H1 (cell line): Measurements from ENCODE around the gene SLC6A7. TPM values are rescaled to one million over a fixed set of nuclear protein-coding genes. Genes with fewer than 3 reads are reported as not detected.

Experiments used
- CTCF ChIA-PET: fragments of 300-600 bp; sonication (Branson Sonifier 250); formaldehyde crosslinking; loops from one replicate; lab custom pipeline; 2021; ENCODE audit not compliant: partially characterized antibody; lab: Charles Lee
- POLR2A ChIA-PET: fragments of 300-600 bp; sonication (Branson Sonifier 250); formaldehyde crosslinking; loops from one replicate; lab custom pipeline; 2021; ENCODE audit warnings: inconsistent platforms; ENCODE audit not compliant: partially characterized antibody; lab: Charles Lee
- DNase-seq, 2 experiments: peaks; one replicate each; pipeline versions ENCODE4 v3.0.0 to v3.0.0-alpha.2; 2010 to 2022; ENCODE audit warnings: low spot score in 2 of 2, low read depth in 1 of 2, mixed read lengths in 1 of 2
- FAIRE-seq: peaks from 2 replicates; lab custom pipeline; 2011; peaks lifted over from hg19 to GRCh38; lab: Jason Lieb, UNC
- H2AFZ ChIP-seq: 2 replicates; pipeline ENCODE4 v1.8.1; 2012; ENCODE audit warnings: low read length, inconsistent platforms
- H2AK5ac ChIP-seq: 2 replicates; pipeline ENCODE4 v1.6.1; 2013; ENCODE audit warnings: low read depth, low read length
- H2BK120ac ChIP-seq: replicated peaks from 2 replicates; pipeline ENCODE3; 2013; ENCODE audit warnings: low read depth, low read length, inconsistent platforms
- H2BK12ac ChIP-seq: 2 replicates; pipeline ENCODE4 v1.6.1; 2013; ENCODE audit warnings: low read depth, low read length
- H2BK15ac ChIP-seq: 2 replicates; pipeline ENCODE4 v1.6.1; 2013; ENCODE audit warnings: low read length
- H2BK20ac ChIP-seq: 2 replicates; pipeline ENCODE4 v1.6.1; 2013; ENCODE audit warnings: low read length
- H2BK5ac ChIP-seq: 2 replicates; pipeline ENCODE4 v1.6.1; 2013; ENCODE audit warnings: low read depth, low read length
- H3K14ac ChIP-seq: 2 replicates; pipeline ENCODE4 v1.6.1; 2013; ENCODE audit warnings: inconsistent platforms; ENCODE audit not compliant: insufficient read length
- H3K18ac ChIP-seq: 2 replicates; pipeline ENCODE4 v1.6.1; 2013; ENCODE audit warnings: low read length; ENCODE audit errors: extremely low read depth
- H3K23ac ChIP-seq: 2 replicates; pipeline ENCODE4 v1.6.1; 2013; ENCODE audit warnings: inconsistent platforms; ENCODE audit not compliant: insufficient read length
- H3K23me2 ChIP-seq: 2 replicates; pipeline ENCODE4 v1.6.1; 2013; ENCODE audit warnings: low read depth, low read length
- H3K27ac ChIP-seq: 2 replicates; pipeline ENCODE4 v1.6.1; 2011; ENCODE audit warnings: low read depth, low read length, inconsistent platforms
- H3K27me3 ChIP-seq, 4 experiments: replicated peaks in 1 of 4; 1 replicate in 1 of 4; 2 replicates in 3 of 4; pipeline versions ENCODE4 v1.6.1 to v1.8.1; 2011 to 2013; ENCODE audit warnings: low read length in 3 of 4, mild to moderate bottlenecking in 3 of 4, inconsistent platforms in 2 of 4, mixed read lengths in 2 of 4, moderate library complexity in 1 of 4; ENCODE audit not compliant: control insufficient read depth in 3 of 4, insufficient read depth in 3 of 4; ENCODE audit errors: extremely low read depth in 1 of 4
- H3K36me3 ChIP-seq, 4 experiments: 2 replicates each; pipeline versions ENCODE4 v1.6.1 to v1.8.1; 2011 to 2013; ENCODE audit warnings: mild to moderate bottlenecking in 4 of 4, low read length in 3 of 4, moderate library complexity in 2 of 4, control low read depth in 1 of 4, inconsistent platforms in 1 of 4; ENCODE audit not compliant: insufficient read depth in 4 of 4, control insufficient read depth in 2 of 4
- H3K4ac ChIP-seq: replicated peaks from 2 replicates; pipeline ENCODE3; 2013; ENCODE audit warnings: low read length, low read depth, mixed read lengths, inconsistent platforms; ENCODE audit not compliant: insufficient read length
- H3K4me1 ChIP-seq, 4 experiments: replicated peaks in 1 of 4; 1 replicate in 1 of 4; 2 replicates in 3 of 4; pipeline versions ENCODE4 v1.6.1 to v1.8.1; 2011 to 2013; ENCODE audit warnings: low read length in 3 of 4, inconsistent platforms in 2 of 4, mixed read lengths in 1 of 4; ENCODE audit not compliant: insufficient read depth in 4 of 4, control insufficient read depth in 3 of 4
- H3K4me2 ChIP-seq, 2 experiments: 2 replicates each; pipeline versions ENCODE4 v1.6.1 to v1.8.1; 2011 to 2013; ENCODE audit warnings: low read depth in 2 of 2, low read length in 2 of 2, control low read depth in 1 of 2, inconsistent platforms in 1 of 2, mild to moderate bottlenecking in 1 of 2; ENCODE audit not compliant: insufficient read depth in 1 of 2
- H3K4me3 ChIP-seq, 4 experiments: fragments of 200-600, 300-600 bp in 1 of 4; sonication (generic), shearing (Covaris generic), sonication (Bioruptor Twin) in 1 of 4; 2 replicates each; pipeline versions ENCODE4 v1.5.1 to v1.8.1; 2011 to 2016; ENCODE audit warnings: low read length in 4 of 4, low read depth in 3 of 4, control low read depth in 2 of 4, inconsistent platforms in 2 of 4, mild to moderate bottlenecking in 2 of 4, mixed read lengths in 1 of 4, moderate library complexity in 1 of 4; ENCODE audit not compliant: insufficient read depth in 2 of 4; ENCODE audit errors: extremely low read depth in 1 of 4
- H3K56ac ChIP-seq: replicated peaks from 2 replicates; pipeline ENCODE3; 2013; ENCODE audit warnings: low read depth, mild to moderate bottlenecking, mixed read lengths, low read length, inconsistent platforms; ENCODE audit not compliant: insufficient read length
- H3K79me1 ChIP-seq: 2 replicates; pipeline ENCODE4 v1.6.1; 2013; ENCODE audit warnings: low read depth, low read length, control low read depth
- H3K79me2 ChIP-seq, 2 experiments: 2 replicates each; pipeline versions ENCODE4 v1.6.1 to v1.8.1; 2012 to 2013; ENCODE audit warnings: low read length in 2 of 2, mild to moderate bottlenecking in 2 of 2, inconsistent platforms in 1 of 2; ENCODE audit not compliant: insufficient read depth in 2 of 2, control insufficient read depth in 1 of 2
- H3K9ac ChIP-seq, 4 experiments: replicated peaks in 1 of 4; 1 replicate in 1 of 4; 2 replicates in 3 of 4; pipeline versions ENCODE4 v1.6.1 to v1.8.1; 2011 to 2013; ENCODE audit warnings: low read depth in 3 of 4, low read length in 3 of 4, control low read depth in 2 of 4, mild to moderate bottlenecking in 2 of 4, moderate library complexity in 2 of 4, inconsistent platforms in 1 of 4; ENCODE audit errors: extremely low read depth in 1 of 4
- H3K9me3 ChIP-seq, 2 experiments: 2 replicates each; pipeline versions ENCODE4 v1.6.1 to v1.8.1; 2012 to 2013; ENCODE audit warnings: mild to moderate bottlenecking in 2 of 2, moderate library complexity in 2 of 2, control low read depth in 1 of 2, inconsistent platforms in 1 of 2, low read depth in 1 of 2, low read length in 1 of 2, mixed read lengths in 1 of 2; ENCODE audit not compliant: insufficient read depth in 2 of 2
- H4K20me1 ChIP-seq, 2 experiments: replicated peaks in 1 of 2; 2 replicates each; pipeline versions ENCODE3 to v1.8.1; 2011 to 2013; ENCODE audit warnings: inconsistent platforms in 2 of 2, low read length in 2 of 2, mild to moderate bottlenecking in 1 of 2; ENCODE audit not compliant: insufficient read depth in 2 of 2, control insufficient read depth in 1 of 2
- H4K5ac ChIP-seq: 2 replicates; pipeline ENCODE4 v1.6.1; 2013; ENCODE audit warnings: low read length, low read depth, mixed read lengths, inconsistent platforms; ENCODE audit not compliant: insufficient read length
- H4K8ac ChIP-seq: 2 replicates; pipeline ENCODE4 v1.8.0; 2013; ENCODE audit warnings: mild to moderate bottlenecking, moderate library complexity, low read length, inconsistent platforms; ENCODE audit not compliant: insufficient read depth; ENCODE audit errors: extremely low read depth
- H4K91ac ChIP-seq: replicated peaks from 2 replicates; pipeline ENCODE3; 2013; ENCODE audit warnings: low read length, mixed read lengths, inconsistent platforms; ENCODE audit not compliant: insufficient read length
- EP300 ChIP-seq, 2 experiments: IDR thresholded peaks; 1 replicate in 1 of 2; 2 replicates in 1 of 2; pipeline ENCODE4 v1.6.1; 2011 to 2012; ENCODE audit warnings: low read depth in 2 of 2, low read length in 2 of 2, mild to moderate bottlenecking in 2 of 2, borderline replicate concordance in 1 of 2, inconsistent platforms in 1 of 2, moderate library complexity in 1 of 2
- GTF2F1 ChIP-seq: IDR thresholded peaks from 2 replicates; pipeline ENCODE4 v1.6.1; 2012; ENCODE audit warnings: low read depth, low read length, improper control_type of control experiment, borderline replicate concordance
- KDM1A ChIP-seq: fragments of 200-600, 300-600 bp; sonication (generic); IDR thresholded peaks from 2 replicates; pipeline ENCODE4 v1.7.1; 2016; ENCODE audit warnings: mild to moderate bottlenecking, low read length, borderline replicate concordance
- KDM5A ChIP-seq: fragments of 200-600 bp; IDR thresholded peaks from 2 replicates; pipeline ENCODE4 v1.7.1; 2012; ENCODE audit warnings: mild to moderate bottlenecking, low read length, inconsistent platforms, mixed read lengths
- NRF1 ChIP-seq: IDR thresholded peaks from 2 replicates; pipeline ENCODE4 v1.6.1; 2011; ENCODE audit warnings: mild to moderate bottlenecking, low read depth, low read length, improper control_type of control experiment
- POU5F1 ChIP-seq: IDR thresholded peaks from 2 replicates; pipeline ENCODE4 v1.6.1; 2011; ENCODE audit warnings: low read depth, mild to moderate bottlenecking, low read length, moderate library complexity
- SP1 ChIP-seq: IDR thresholded peaks from 2 replicates; pipeline ENCODE4 v1.6.1; 2011; ENCODE audit warnings: low read depth, low read length
- SP2 ChIP-seq: IDR thresholded peaks from 2 replicates; pipeline ENCODE4 v1.6.1; 2012; ENCODE audit warnings: mild to moderate bottlenecking, low read length, inconsistent platforms
- TEAD4 ChIP-seq: IDR thresholded peaks from 2 replicates; pipeline ENCODE4 v1.6.1; 2012; ENCODE audit warnings: low read depth, low read length, inconsistent platforms, mixed read lengths
- ZNF274 ChIP-seq: IDR thresholded peaks from 2 replicates; pipeline ENCODE4 v1.7.0; 2012; ENCODE audit warnings: low read length, borderline replicate concordance; ENCODE audit errors: extremely low read depth
- WGBS, 2 experiments: shearing (Covaris generic) in 1 of 2; methylation state at CpG; one replicate each; pipeline versions ENCODE4 v1.1.6 to v1.1.7; 2013 to 2015; ENCODE audit warnings: low lambda C conversion rate in 2 of 2, mixed read lengths in 2 of 2, inconsistent platforms in 1 of 2, low coverage in 1 of 2, missing lambda C conversion rate in 1 of 2; ENCODE audit not compliant: insufficient replicate concordance in 2 of 2, insufficient coverage in 1 of 2, insufficient read length in 1 of 2; ENCODE audit errors: extremely low coverage in 1 of 2, missing lambda C conversion rate in 1 of 2; 5-methylcytosine and 5-hydroxymethylcytosine counted together
- polyA plus RNA-seq, 7 experiments: library from polyadenylated mRNA; depleted of rRNA in 3 of 7; stranded (reverse) in 5 of 7; unstranded in 2 of 7; fragments of >200 nt in 5 of 7; fragments of 200-250 nt in 2 of 7; gene quantifications; 1 replicate in 5 of 7; 2 replicates in 1 of 7; 4 replicates in 1 of 7; pipeline versions ENCODE4 v1.2.1 to v1.2.3, GENCODE V29; 2011 to 2013; ENCODE audit warnings: missing spikeins in 2 of 7, mixed read lengths in 2 of 7
- total RNA-seq: library from RNA; stranded (reverse); fragmentation: NEBNext Ultra II Directional; extraction: Animal tissue kit (Norgen Biotek cat#: 25700); gene quantifications from 2 replicates; pipeline ENCODE4 v1.2.1, GENCODE V29; 2021
- TF ChIP-seq, protein P1 (sequence below): IDR thresholded peaks from 2 replicates; pipeline ENCODE4 v1.6.1; 2011; ENCODE audit warnings: low read depth, mild to moderate bottlenecking, low read length; ENCODE audit not compliant: insufficient read depth

Gene SLC6A7
- total and polyA plus RNA-seq, 2 of the 8 experiments (the other 6 are each of a cell fraction or from before 2014, with no cell fraction given), result 0.07 to 0.12 TPM

DNA sequence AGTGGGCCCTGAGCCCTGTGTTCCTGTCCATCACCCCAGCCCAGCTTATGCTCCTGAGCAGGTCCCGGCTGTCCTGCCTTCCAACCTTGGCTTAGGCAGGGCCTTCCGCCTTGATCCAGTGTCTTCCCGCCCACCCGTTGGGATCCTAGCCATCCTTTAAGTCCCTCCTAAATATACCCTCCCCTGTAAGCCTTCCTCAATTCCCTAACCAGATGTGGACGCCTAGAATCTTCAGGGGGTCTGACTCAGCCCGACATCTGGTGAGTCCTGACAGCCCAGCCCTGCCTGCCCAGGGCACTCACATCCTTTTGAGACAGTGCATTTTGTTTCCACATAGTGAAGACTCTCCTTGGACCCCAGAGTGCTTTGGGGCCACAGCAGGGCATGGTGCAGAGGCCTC is 23.7 kb downstream of the SLC6A7 start:
- Histone ChIP-seq H3K79me1 (no peaks in the 10 kb centered on the region), H3K23ac (no peak overlapping the region), H4K5ac (no peak overlapping the region), H3K56ac (no peak overlapping the region), H3K27ac (no peak overlapping the region), H3K4me2 (no peak overlapping the region), H3K23me2 (no peaks in the 10 kb centered on the region), H2AFZ (no peak overlapping the region), H4K91ac (no peak overlapping the region), H2AK5ac (no peak overlapping the region; the same call in 1 of the 2 replicates), H2BK12ac (peak overlapping the region; percentile 52; the same call in 1 of the 2 replicates), H3K9me3 (no peaks in the 10 kb centered on the region), H3K79me2 (no peaks in the 10 kb centered on the region), H3K14ac (no peak overlapping the region), H2BK120ac (no peak overlapping the region), H3K27me3 (peaks cover 0 to 9% (median 4%) of the 10 kb centered on the region in 4 experiments; a peak in 3 of 7 replicates), H2BK5ac (no peak overlapping the region), H2BK15ac (no peak overlapping the region), H2BK20ac (no peak overlapping the region), H3K18ac (no peak overlapping the region), H3K4me3 (no peak overlapping the region), H3K36me3 (no peaks in the 10 kb centered on the region), H4K8ac (no peak overlapping the region), H3K9ac (no peak overlapping the region), H3K4me1 (peaks cover 6 to 38% (median 28%) of the 10 kb centered on the region in 4 experiments), H4K20me1 (no peaks in the 10 kb centered on the region), H3K4ac (no peak overlapping the region)
- FAIRE-seq, result no peak
- CTCF ChIA-PET, result interaction anchor here (0.6 to 22.9 kb wide), 12 partner anchors 9 to 267 kb away, joined by 3 to 406 read pairs (median 8); partner anchors contain the start of genes CDX1, PDGFRB and SLC6A7
- no peak for DNase-seq
- POLR2A ChIA-PET, result no interaction called here
- 86% methylated on average over 6 of the region's 6 CpGs; no CpG with 5 or more reads in 1 of the 2 experiments for WGBS, 2 experiments
- TF ChIP-seq TEAD4 (no peak), GTF2F1 (no peak), NRF1 (no peak), ZNF274 (no peak), SP1 (no peak), KDM5A (no peak), POU5F1 (no peak), SP2 (no peak), KDM1A (no peak), EP300 (IDR thresholded peaks at IDR 0.05; ENCODE audit: borderline replicate concordance in 1 of 2, low read depth in 2 of 2, low read length in 2 of 2) (no peak)
- TF ChIP-seq, protein P1, sequence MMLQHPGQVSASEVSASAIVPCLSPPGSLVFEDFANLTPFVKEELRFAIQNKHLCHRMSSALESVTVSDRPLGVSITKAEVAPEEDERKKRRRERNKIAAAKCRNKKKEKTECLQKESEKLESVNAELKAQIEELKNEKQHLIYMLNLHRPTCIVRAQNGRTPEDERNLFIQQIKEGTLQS, result no peak
